GM19463 (cell line): Measurements from ENCODE around the gene IBA57.

ENCODE experiments used
- ATAC-seq: cut with Tn5 transposase; IDR thresholded peaks from one replicate; pipeline ENCODE4 v1.9.1; 2021; ENCODE audit warnings: mild to moderate bottlenecking, moderate library complexity; ENCODE audit not compliant: unreplicated experiment

IBA57 gene

DNA sequence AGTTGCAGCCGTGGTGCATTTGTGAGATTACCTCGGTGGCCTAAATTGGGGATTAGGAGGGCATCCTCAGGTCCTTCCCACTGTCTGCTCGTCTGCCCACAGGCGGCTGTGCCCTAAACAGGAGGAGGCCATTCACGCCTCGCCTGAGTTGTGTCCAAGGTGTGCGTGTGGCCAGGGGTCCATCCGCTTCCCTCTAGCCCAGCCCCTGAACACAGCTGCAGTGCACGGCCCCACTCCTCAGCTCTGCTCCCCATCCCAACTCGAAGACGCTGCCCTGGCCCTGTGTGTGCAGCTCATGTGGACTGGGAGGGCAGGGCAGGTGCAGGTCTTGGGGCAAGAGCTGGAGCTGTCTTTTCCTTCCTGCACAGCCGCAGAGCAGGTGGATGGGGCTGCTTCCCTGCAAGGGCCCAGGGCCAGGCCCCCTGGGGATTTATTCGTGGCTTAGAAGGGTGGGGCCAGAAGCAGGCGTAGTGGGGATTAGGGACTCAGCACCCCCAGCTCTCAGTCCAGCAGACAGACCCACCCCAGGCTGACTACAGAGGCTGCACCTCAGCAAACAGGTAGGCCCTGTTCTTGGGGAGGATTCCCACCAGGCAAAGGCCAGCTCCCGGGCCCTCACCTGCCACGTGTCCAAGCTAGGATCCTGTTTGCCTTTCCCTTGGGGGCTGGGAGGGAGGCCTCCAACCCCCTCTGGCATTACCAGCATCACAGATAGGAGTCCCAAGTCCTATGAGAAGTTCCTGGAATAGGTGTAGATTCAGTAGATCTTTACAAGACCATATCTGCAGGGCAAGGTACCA lies 21.2 kb upstream of the IBA57 start:
- no peak for ATAC-seq

DNA sequence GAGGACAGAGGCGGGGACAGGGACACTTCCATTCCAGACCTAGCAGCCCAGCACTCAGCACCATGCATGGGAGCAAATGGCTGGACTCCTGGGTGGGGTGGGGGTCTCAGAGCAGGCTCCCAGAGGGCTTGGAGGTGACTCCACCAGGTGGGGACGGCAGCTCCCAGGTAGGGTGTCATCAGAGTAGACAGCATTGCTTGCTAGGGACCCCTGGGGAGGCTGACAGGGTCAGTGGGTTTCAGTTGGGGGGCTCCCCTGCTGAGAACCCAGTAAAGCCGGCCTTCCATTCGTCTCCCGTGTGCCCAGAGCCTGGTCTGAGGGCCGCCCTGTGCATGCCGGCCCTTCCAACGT lies 20.6 kb upstream of the IBA57 start:
- ATAC-seq: no peak

DNA sequence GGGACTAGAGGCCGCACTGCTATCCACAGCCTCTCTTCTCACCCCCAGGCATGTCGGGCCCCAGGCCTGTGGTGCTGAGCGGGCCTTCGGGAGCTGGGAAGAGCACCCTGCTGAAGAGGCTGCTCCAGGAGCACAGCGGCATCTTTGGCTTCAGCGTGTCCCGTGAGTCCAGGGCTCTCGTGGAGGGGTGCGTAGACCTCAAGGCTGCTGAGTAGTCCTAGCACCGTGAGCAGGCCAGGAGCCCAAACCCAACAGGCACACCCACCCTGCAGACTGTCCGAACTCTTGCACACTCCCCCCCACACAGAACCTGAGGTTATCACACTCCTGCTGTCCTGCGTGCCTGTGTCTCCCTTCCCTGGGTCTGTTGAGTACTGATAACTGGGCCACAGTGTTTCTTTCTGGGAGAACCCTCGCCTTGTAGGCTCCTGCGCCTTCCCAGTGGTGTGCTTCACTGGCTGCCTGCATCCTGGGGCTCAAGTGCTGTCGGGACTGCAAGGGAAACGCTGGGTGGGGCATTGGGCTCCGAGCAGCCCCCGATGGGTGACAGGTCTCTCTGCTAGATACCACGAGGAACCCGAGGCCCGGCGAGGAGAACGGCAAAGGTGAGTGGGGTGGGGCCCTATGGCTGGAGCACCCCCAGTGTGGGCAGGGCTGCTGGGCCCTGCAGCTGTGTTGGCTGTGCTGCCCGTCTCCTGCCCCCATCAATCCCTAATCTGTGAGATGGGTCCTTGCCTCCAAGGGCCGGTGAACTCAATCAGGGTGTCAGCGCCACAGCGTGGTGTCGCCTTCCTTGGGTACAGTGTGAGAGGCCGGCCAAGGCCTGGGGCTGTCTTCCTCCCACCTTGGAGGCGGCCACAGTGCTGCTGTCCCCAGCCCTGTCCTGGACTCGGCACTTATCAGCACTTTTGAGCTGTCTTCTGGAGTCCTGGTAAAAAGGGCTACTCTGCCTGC lies 19.9 kb upstream of the IBA57 start:
- ATAC-seq: no peak

DNA sequence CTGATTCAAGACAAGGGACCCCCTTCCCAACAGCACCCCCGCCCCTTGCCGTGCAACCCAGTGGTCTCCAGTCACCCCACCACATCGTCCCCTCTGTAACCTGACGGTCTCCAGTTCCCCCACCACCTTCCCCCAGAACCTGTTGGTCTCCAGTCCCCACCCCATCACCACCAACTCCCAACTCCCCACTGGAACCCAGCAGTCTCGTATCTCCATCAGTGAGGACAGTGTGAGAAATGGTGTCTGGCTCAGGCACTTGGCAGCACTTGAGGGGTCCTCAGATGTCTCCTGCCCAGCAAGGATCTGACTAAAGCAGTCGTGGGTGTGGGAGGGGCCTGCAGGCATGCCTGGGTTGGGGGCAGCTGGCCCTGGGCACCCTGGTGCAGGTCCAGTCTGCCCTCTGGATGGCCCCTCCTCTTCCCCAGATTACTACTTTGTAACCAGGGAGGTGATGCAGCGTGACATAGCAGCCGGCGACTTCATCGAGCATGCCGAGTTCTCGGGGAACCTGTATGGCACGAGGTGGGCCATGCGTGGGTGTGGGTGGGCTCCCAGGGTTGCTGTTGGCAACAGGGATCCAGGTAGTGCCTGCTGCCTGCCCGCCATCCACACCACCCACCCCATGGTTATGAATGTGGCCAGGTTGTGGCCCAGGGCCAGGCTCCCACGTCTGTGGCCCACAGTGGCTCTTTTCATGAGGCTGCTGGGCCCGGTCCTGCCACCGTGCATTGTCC lies 19.0 kb upstream of the IBA57 start:
- no peak for ATAC-seq

DNA sequence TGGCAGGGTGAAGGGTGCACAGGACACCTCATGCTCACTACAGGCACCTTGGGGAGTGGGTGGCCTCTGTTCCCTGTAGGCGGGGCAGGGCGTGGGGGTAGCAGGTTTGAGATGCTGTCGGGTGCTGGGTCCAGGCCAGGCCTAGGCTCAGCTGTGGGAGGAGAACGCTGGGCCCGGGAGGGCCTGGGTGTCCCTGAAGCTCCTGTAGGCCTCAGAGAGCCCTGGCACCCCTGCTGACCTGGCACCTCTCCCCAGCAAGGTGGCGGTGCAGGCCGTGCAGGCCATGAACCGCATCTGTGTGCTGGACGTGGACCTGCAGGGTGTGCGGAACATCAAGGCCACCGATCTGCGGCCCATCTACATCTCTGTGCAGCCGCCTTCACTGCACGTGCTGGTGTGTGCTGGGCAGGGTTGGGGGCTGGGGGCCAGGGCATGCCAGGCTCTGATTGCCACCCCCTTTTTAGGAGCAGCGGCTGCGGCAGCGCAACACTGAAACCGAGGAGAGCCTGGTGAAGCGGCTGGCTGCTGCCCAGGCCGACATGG lies 18.4 kb upstream of the IBA57 start:
- ATAC-seq: no peak

DNA sequence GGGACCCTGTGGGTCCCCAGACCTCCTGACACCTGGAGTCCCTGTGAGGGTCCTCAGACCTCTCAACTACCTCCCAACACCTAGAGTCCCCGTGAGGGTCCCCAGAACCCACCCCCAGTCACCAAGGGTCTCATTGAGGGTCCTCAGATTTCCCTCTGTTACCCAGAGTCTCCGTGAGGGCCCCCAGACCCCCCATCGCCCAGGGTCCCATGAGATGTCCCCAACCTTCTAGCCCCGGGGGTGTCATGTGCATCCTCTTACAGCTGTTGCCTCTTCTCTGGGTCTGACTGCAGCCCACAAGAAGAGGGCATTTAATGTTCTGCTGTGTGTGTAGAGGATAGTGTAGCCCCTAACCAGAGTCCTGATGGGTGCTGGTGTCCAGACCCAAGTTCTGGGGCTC lies 17.8 kb upstream of the IBA57 start:
- no peak for ATAC-seq

DNA sequence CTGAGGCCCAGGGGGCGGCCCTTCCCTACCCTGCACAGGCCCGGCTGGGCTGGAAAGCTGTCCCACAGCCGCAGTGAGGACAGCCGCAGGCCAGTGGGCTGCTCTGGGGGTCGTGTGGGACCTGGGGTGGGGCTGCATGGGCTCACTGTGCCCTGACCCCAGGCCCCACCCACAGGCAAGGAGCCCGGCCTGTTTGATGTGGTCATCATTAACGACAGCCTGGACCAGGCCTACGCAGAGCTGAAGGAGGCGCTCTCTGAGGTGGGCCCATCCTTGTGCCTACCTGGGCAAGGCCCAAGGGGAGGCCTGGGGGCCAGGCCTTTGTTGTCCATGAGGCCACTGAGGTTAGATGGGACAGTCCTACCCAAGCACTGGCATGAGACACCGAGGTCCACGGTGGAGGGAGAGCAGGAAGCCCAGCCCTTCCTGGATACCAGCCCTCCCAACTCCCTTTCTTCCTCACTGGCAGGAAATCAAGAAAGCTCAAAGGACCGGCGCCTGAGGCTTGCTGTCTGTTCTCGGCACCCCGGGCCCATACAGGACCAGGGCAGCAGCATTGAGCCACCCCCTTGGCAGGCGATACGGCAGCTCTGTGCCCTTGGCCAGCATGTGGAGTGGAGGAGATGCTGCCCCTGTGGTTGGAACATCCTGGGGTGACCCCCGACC lies 17.3 kb upstream of the IBA57 start:
- no peak for ATAC-seq

DNA sequence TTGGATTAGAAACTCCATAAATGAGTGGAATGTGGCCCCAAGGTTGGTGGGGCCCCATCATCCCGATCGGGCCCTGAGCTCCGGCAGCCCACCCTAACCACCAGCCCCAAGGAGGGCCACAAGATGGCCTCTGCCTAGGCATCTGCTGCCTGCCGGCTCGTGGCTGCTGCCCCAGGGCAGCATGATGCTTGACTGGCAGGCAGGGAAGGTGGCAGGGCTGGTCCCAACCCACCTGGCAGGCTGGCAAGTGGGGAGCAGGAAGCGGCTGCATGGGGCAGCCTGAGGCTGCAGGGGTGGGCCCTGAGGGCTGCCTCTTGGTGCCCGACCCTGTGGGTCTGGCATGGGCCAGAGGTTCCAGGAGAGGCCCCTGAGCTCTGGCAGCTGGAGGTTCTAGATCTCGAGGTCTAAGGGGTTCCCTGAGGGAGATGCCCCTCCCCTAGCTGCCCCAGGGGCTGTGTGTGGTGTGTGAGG lies 16.6 kb upstream of the IBA57 start:
- no peak for ATAC-seq

DNA sequence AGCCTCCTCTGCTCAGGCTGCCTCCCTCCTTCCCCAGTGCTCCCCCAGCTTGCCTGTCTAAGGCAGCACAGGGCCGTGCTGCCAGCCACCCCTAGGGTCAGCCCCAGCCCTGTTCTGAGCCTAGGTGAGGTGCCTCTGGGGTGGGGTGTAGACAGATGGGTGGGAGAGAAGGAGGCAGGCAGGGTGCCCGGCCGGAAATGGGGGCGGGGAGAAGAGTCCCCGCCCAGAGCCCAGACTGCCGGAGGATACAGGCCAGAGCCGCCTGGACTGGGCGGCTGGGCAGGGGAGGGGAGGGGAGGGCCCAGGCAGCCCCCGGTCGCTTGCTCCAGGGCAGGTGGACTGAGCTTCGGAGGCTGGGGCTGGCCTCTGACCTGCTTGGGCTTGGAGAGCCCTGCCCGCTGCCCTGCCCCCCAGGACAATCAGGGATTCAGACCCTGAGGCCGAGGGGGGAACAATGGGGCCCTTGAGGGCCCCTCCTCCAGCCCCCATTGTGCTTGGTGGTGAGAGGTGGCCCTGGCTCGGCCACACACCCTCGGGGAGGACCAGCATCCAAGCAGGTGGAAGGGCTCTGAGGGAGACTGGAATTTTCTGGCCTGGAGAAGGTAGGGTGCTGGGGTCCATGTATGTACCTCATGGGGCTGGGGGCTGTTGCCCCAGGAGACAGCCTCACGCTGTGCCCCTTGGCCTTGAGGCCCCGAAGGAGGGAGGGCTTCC lies 16.0 kb upstream of the IBA57 start, which contains the start of gene GJC2:
GJC2 (plus strand) TSS at position 525 of the 714 bp plus-strand sequence. CDS start 7,829 bp downstream, outside the sequence.
- no peak for ATAC-seq

DNA sequence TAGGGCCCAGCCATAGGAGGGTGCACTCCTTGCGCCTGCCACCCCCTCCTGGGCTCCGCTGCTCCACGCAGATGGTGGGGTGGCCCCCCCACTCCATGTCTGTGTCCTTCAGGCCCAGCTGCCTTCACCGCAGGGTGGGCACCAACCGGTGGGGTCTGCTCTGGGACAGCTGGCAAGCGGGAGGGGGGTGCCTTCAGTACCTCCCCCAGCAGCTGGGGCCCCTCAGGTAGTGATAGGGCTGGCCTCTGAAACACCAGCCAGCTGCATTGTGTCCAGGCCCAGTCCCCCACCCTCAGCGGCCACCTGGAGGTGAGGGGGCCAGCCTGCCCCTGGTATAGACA lies 15.5 kb upstream of the IBA57 start:
- no peak for ATAC-seq

DNA sequence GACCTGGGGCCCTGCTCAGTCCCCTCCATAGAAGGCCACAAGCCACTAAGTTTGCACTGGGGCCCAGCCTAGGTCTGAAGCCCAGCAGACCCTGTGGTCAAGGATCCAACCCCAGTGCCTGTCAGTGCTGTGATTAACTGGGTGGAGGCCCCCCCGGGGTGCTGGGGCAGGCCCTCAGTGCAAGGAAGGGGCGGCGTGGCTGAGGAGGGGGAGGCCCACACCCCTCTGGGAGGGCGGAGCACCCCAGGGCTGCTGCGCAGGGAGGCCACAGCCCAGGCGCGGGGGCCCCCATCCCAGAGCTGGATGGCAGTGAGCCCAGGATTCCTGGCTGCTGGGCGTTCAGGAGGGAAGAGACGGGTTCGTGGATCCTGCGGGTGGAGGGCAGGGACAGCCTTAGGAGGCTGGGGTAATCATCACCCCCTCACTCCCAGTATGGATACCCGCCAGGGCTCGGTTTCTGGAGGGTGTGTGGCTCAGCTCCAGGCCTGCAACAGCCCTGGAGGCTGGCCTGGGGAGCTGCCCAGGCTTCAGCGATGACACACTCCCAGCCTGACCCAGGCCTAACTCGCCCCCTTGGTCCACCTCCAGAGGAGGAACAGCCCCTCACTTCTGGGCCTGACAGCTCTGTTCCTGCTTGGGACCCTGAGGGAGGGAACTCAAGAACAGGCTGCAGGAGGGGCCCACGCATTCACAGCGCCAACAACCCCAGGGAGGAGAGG lies 15.0 kb upstream of the IBA57 start:
- no peak for ATAC-seq

DNA sequence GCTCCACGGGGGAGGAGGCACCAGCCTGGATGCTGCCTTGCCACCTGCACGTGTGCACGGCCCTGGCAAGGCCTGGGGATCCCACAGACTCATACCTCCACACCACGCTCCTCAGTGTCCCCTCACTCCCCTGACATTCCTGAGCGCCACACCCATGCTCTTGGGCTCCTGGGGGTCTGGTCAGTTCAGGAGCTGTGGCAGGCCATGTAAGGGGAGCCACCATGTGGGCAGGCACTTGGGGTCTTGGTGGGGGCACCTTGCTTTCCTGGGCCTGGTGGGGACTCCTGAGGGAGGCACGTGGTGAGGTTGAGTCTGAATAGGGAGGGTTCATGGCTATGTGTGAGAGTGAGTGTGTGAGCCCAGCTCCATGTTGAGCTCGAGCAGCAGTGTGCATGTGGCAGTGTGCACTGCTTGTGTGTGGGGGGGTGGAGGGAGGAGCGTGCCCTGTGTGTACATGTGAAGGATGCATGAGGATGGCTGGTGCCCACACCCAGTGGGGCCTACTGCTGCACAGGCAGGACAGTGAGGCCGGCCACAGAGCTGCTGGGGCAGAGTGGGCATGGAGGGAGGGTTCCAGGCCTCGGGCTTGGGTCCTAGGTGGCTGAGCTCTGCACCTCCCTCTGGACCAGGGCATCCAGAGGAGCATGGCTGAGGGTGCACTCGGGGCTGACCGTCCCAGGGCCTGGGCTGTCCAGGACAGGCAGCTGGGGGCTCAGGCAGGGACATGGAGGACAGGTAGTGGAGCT lies 14.3 kb upstream of the IBA57 start:
- ATAC-seq: no peak

DNA sequence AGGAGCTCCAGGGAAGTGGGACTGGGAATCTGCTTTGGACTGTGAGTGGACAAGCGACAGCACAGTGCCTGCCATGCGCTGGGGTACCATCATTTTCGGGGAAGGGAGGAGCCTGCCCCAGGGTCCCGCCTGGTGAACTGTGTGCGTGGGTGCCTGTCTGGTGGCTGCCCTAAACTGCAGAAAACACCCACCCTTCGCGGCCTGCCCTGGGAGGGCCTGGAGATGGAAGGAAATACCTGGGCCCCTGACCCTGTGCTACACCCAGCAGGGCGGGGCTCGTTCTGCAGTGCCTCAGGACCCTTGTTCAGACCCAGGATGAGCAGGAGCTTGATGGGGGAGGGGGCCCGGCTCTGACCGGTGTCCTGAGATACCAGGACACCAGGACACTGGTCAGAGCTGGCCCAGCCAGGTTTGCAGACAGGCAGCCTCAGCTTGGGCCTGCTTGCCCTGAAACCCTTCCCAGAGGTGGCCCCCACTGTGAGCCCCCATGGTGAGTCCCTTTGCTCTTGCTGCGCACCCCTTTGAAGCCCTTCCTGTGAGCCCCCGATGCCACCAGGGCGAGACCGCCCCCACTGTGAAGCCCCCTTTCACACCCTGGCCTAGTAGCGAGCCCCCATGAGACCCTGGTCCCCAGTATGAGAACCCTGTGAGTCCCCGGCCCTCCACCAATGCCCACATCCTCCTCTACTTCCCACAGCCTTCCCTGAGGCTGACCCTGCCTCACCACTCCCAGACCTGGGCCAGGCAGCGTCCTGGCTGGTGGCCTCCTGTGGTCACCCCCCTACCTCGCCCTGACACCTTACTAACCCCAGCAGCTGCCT lies 13.3 kb upstream of the IBA57 start:
- no peak for ATAC-seq

DNA sequence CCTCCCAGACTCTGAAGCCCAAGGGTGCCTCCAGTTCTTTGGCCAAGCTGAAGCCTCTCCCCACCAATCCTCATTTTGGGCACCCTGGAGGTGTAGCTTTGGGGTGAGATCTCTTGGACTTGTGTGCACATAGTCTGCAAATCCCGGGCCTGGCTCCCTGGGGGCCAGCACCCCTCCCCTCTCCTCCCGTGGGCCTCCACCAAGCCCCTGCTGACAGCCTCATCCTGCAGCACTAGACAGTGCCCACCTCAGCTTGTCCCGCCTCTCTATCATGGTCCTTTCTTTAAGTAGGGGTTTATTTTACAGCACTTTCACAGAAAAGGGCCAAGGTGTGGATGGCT lies 12.7 kb upstream of the IBA57 start:
- ATAC-seq: no peak

DNA sequence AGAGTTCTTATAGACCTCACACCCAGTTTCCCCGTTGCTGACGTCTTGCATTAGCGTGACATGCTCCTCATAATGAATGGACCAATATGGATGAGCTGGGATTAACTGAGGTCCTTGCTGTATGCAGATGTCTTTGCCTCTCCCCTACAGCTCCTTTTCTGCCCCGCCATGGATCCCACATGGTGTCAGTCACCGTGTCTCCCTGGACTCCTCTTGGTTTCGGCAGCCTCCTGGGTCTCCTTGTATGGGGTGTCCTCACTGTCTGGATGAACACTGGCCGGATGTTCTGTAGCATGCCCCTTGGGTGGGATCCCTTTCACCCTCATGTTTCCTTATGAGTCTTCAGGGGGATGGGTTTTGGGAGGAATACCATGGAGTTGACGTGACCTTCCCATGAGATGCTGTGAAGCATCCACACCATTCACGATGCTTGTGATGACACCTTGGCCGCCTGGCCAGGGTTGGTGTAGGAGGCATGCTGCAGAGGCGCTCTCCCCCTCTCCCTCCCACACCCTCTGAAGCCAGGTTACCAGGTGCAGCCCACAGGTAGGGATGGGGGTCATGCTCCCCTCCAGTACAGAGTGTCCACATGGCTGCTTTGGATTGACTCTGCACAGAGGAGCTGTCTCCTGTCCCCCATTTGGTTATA lies 11.5 kb upstream of the IBA57 start:
- ATAC-seq: no peak

DNA sequence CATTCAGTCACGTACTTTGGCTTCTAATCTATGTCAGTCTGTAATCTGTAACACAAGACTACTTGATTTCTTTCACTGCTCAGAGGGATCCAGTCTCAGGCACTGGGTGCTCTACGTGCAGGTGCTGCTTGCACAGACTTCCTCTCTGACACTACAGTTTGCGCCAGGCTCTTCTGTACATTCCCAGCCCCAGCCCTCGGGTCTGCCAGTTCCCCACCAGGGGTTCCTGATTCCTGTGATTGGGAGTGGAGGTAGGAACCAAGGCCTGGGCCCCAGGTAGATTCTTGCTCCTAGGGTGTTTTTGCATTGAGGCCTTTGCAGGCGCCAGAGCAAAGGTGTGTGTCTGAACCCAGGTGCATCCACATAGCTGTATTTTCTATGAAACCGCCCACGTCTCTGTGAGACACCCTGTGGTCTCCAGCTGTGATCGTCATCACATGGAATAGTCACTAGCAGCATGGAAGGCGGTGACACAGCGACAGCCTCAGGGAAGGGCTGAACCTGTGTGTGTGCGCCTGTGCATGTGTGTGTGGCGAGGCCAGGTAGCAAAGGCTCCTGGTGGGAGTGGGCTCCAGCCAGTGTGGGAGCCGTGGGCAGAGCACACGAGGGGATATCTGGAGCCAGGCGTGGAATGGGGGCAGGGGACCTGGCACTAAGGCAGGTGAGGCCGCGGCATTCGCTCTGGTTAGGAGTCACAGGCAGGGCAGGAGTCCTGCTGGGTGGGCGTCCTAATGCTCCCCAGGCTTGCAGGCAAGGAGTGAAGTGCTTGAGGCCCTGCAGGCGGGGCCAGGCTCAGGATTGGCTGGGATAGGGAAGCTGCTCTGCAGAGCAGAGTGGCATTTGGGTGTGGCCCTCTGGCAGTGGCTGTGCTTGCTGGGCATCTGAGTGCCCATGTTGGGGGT lies 10.7 kb upstream of the IBA57 start:
- ATAC-seq: no peak
